HepG2 (cell line): ENCODE measurements around the gene PADI1. TPM values are rescaled to one million over a fixed set of nuclear protein-coding genes. Genes with fewer than 3 reads are reported as not detected.
"Not testable (repeated sequence)": the region's sequence is repeated elsewhere in the genome, so short reads cannot be mapped to it uniquely, and the experiment has no call there.

Source experiments
- ATAC-seq: fragments of 200-7000 bp; cut with Tn5 transposase; 3 replicates; pipeline ENCODE4 v1.9.1; 2020; ENCODE audit warnings: mild to moderate bottlenecking, moderate library complexity
- BruUV-seq: library from RNA; stranded (reverse); fragments of 400-500 nt; replicated peaks from 2 replicates; lab custom pipeline; 2021; lab: Mats Ljungman, UMichigan
- CTCF ChIA-PET: fragments of 300-600 bp; formaldehyde crosslinking; extraction: SDS; loops from one replicate; lab custom pipeline; 2021; ENCODE audit warnings: low total read pairs, inconsistent platforms, low intra/inter-chr PET ratio; lab: Yijun Ruan, JAX
- POLR2A ChIA-PET: fragments of 350-600 bp; sonication (Branson Sonifier 250); formaldehyde crosslinking; loops from one replicate; lab custom pipeline; 2020; ENCODE audit warnings: antibody characterized with exemption, inconsistent platforms; lab: Yijun Ruan, JAX
- DNase-seq: peaks from one replicate; pipeline ENCODE4 v3.0.0-alpha.2; 2015; ENCODE audit warnings: low spot score
- FAIRE-seq: peaks from 3 replicates; lab custom pipeline; 2011; peaks lifted over from hg19 to GRCh38; lab: Jason Lieb, UNC
- H2AFZ ChIP-seq: one replicate; pipeline ENCODE4 v1.6.1; 2011; ENCODE audit warnings: low read length, inconsistent platforms
- H3K27ac ChIP-seq: fragments of 300-600 bp; 3 replicates; pipeline ENCODE4 v1.8.0; 2011; ENCODE audit warnings: mixed run types, mild to moderate bottlenecking, mixed read lengths, low read length, inconsistent platforms; ENCODE audit not compliant: insufficient read depth; ENCODE audit errors: extremely low read length
- H3K27me3 ChIP-seq, 2 experiments: fragments of 200-600 bp in 1 of 2; 2 replicates in 1 of 2; 3 replicates in 1 of 2; pipeline versions ENCODE4 v1.6.0 to v1.8.0; 2011; ENCODE audit warnings: low read length in 2 of 2, mild to moderate bottlenecking in 2 of 2, moderate library complexity in 2 of 2, inconsistent platforms in 1 of 2; ENCODE audit not compliant: insufficient read depth in 2 of 2, control insufficient read depth in 1 of 2
- H3K36me3 ChIP-seq, 2 experiments: fragments of 200-600 bp in 1 of 2; replicated peaks in 1 of 2; 2 replicates in 1 of 2; 3 replicates in 1 of 2; pipeline versions ENCODE4 v1.5.1 to v1.8.0; 2011; ENCODE audit warnings: low read length in 2 of 2, inconsistent platforms in 1 of 2; ENCODE audit not compliant: insufficient read depth in 2 of 2, control insufficient read depth in 1 of 2
- H3K4me1 ChIP-seq: 2 replicates; pipeline ENCODE4 v1.5.1; 2012; ENCODE audit warnings: low read length, inconsistent platforms; ENCODE audit not compliant: insufficient read depth
- H3K4me2 ChIP-seq: 2 replicates; pipeline ENCODE4 v1.6.0; 2011; ENCODE audit warnings: low read depth, low read length, inconsistent platforms
- H3K4me3 ChIP-seq, 3 experiments: fragments of 200-600 bp in 1 of 3; sonication (generic), shearing (Covaris generic) in 1 of 3; replicated peaks in 1 of 3; 2 replicates each; pipeline ENCODE4 v1.5.1; 2011 to 2016; ENCODE audit warnings: low read length in 3 of 3, inconsistent platforms in 2 of 3, low read depth in 2 of 3, mild to moderate bottlenecking in 2 of 3, control low read depth in 1 of 3, mixed read lengths in 1 of 3; ENCODE audit not compliant: insufficient read depth in 1 of 3
- H3K79me2 ChIP-seq: one replicate; pipeline ENCODE4 v1.6.1; 2011; ENCODE audit warnings: low read length, inconsistent platforms; ENCODE audit not compliant: insufficient read depth
- H3K9ac ChIP-seq: 2 replicates; pipeline ENCODE4 v1.6.0; 2011; ENCODE audit warnings: mild to moderate bottlenecking, low read depth, low read length, inconsistent platforms; ENCODE audit not compliant: insufficient read depth
- H3K9me3 ChIP-seq: 2 replicates; pipeline ENCODE4 v1.5.1; 2012; ENCODE audit warnings: mild to moderate bottlenecking, low read length
- H4K20me1 ChIP-seq: 2 replicates; pipeline ENCODE4 v1.6.0; 2011; ENCODE audit warnings: inconsistent platforms, mild to moderate bottlenecking, low read length, moderate library complexity; ENCODE audit not compliant: insufficient read depth
- WGBS: methylation state at CpG from one replicate; pipeline ENCODE4 v1.1.6; 2017; ENCODE audit warnings: low lambda C conversion rate; 5-methylcytosine and 5-hydroxymethylcytosine counted together
- in situ Hi-C: cut with HindIII; loops from 2 replicates; pipeline ENCODE4 v1.10.0; 2017; ENCODE audit warnings: low pct_unique_long_range_greater_than_20kb; ENCODE audit not compliant: extremely low pct_ligation_motif_present
- intact Hi-C: fragments of 100-400 bp; cut with micrococcal nuclease; formaldehyde crosslinking; loops from one replicate; pipeline ENCODE4 v1.10.0; 2022; ENCODE audit not compliant: unreplicated experiment
- polyA plus RNA-seq, 8 experiments: library from polyadenylated mRNA; depleted of rRNA in 3 of 8; stranded (reverse) in 7 of 8; unstranded in 1 of 8; fragments of >200 nt; fragmentation: Illumina TruSeq in 4 of 8; extraction: Trizol in 4 of 8; gene quantifications; 2 replicates each; pipeline versions ENCODE4 v1.2.1 to v1.2.3, GENCODE V29; 2011 to 2016; ENCODE audit warnings: low read depth in 4 of 8, missing spikeins in 1 of 8, mixed read lengths in 1 of 8; ENCODE audit not compliant: insufficient read depth in 1 of 8
- total RNA-seq, 5 experiments: library from RNA; depleted of rRNA; stranded (reverse); fragments of >200 nt; fragmentation: Illumina TruSeq; extraction: Trizol; gene quantifications; 2 replicates each; pipeline ENCODE4 v1.2.3, GENCODE V29; 2016; ENCODE audit warnings: low read depth in 1 of 5

Gene PADI1
- total and polyA plus RNA-seq, 2 of the 13 experiments (the other 11 are each of a cell fraction or from before 2014, with no cell fraction given) = not detected

DNA sequence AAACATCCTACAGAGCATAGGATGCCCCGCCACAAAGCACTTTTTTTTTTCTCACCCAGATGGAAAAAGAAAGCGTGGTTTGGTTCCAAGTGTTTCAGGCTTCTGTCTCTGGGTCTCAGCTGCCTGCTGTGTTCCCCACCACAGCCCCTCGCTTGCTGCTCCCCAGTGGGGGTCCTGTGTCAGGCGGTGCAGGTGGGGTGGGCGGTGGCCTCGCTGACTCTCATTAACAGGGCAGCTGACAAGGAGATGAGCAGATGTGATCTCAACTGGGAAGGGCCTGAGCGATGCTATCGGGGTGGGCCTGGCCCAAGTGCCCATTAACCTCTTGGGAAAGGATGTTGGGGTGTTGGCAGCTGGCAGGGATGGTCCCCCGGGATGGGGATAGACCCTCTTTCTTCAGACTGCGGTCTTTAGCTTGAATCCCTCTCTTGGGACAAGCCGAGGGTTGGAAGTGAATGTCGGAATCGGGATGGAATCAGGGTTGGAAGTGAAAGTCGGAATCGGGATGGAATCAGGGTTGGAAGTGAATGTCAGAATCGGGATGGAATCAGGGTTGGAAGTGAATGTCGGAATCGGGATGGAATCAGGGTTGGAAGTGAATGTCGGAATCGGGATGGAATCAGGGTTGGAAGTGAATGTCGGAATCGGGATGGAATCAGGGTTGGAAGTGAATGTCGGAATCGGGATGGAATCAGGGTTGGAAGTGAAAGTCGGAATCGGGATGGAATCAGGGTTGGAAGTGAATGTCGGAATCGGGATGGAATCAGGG lies 36.3 kb downstream of the PADI1 start:
- DNase-seq, intact Hi-C loops, H3K9ac ChIP-seq, H3K4me2 ChIP-seq, BruUV-seq, H3K79me2 ChIP-seq, H2AFZ ChIP-seq, POLR2A ChIA-PET, FAIRE-seq, H4K20me1 ChIP-seq, H3K27ac ChIP-seq, H3K36me3 ChIP-seq, H3K9me3 ChIP-seq, ATAC-seq, H3K4me1 ChIP-seq, CTCF ChIA-PET, H3K4me3 ChIP-seq: not testable (repeated sequence)
- in situ Hi-C loops = loop anchor here (25.0 kb wide), 1 partner anchor 279 kb away; no protein-coding TSS in a partner anchor
- 24% methylated on average over 25 of the region's 28 CpGs for WGBS
- peaks cover 3 to 24% of the 10 kb centered on the region in 2 experiments; a peak in 3 of 5 replicates for H3K27me3 ChIP-seq

GRCh38 chr1:17241780-17242074 lies 36.8 kb downstream of the PADI1 start:
- POLR2A ChIA-PET, H3K9ac ChIP-seq, H3K9me3 ChIP-seq, H3K36me3 ChIP-seq, H2AFZ ChIP-seq, ATAC-seq, FAIRE-seq, BruUV-seq, H3K4me1 ChIP-seq, CTCF ChIA-PET, H3K79me2 ChIP-seq, DNase-seq, H3K27ac ChIP-seq, intact Hi-C loops, H3K4me3 ChIP-seq, H3K4me2 ChIP-seq, H4K20me1 ChIP-seq: not testable (repeated sequence)
- in situ Hi-C loops = loop anchor here (25.0 kb wide), 1 partner anchor 279 kb away; no protein-coding TSS in a partner anchor
- H3K27me3 ChIP-seq = peaks cover 4 to 24% of the 10 kb centered on the region in 2 experiments; a peak in 3 of 5 replicates
- WGBS = 70% methylated on average over 11 of the region's 11 CpGs
